Panc1 (cell line): ENCODE results near the gene TMEM51. TPM values are rescaled to one million over a fixed set of nuclear protein-coding genes. Genes with fewer than 3 reads are reported as not detected.

Experiments used
- ATAC-seq: fragments of 200-7000 bp; cut with Tn5 transposase; 2 replicates; pipeline ENCODE4 v1.9.1; 2020; ENCODE audit warnings: mild to moderate bottlenecking, moderate library complexity
- BruUV-seq: library from RNA; stranded (reverse); fragments of 400-500 nt; replicated peaks from 2 replicates; lab custom pipeline; 2021; lab: Mats Ljungman, UMichigan
- CTCF ChIA-PET: fragments of 300-600 bp; sonication (Branson Sonifier 250); formaldehyde crosslinking; loops from one replicate; lab custom pipeline; 2022; ENCODE audit warnings: antibody characterized with exemption; lab: Charles Lee
- POLR2A ChIA-PET: fragments of 300-600 bp; sonication (Branson Sonifier 250); formaldehyde crosslinking; loops from one replicate; lab custom pipeline; 2022; ENCODE audit warnings: antibody characterized with exemption; lab: Charles Lee
- DNase-seq: peaks from one replicate; pipeline ENCODE4 v3.0.0-alpha.2; 2010; ENCODE audit warnings: low read depth, low spot score
- H3K27ac ChIP-seq: 2 replicates; pipeline ENCODE4 v1.5.1; 2011; ENCODE audit warnings: mild to moderate bottlenecking, low read length, inconsistent platforms
- H3K27me3 ChIP-seq: fragments of 200-500 bp; sonication (Bioruptor generic); 2 replicates; pipeline ENCODE4 v1.6.0; 2014; ENCODE audit warnings: low read length, inconsistent platforms; ENCODE audit not compliant: control insufficient read depth, insufficient read depth
- H3K36me3 ChIP-seq: fragments of 200-500 bp; sonication (Bioruptor generic); 2 replicates; pipeline ENCODE4 v1.5.1; 2014; ENCODE audit warnings: inconsistent platforms, mild to moderate bottlenecking, low read length, moderate library complexity; ENCODE audit not compliant: control insufficient read depth, insufficient read depth
- H3K4me1 ChIP-seq: 2 replicates; pipeline ENCODE4 v1.5.1; 2011; ENCODE audit warnings: inconsistent platforms, mild to moderate bottlenecking, low read length, moderate library complexity; ENCODE audit not compliant: control insufficient read depth, insufficient read depth
- H3K4me3 ChIP-seq, 2 experiments: 2 replicates each; pipeline ENCODE4 v1.5.1; 2011 to 2012; ENCODE audit warnings: low read depth in 2 of 2, low read length in 2 of 2, mild to moderate bottlenecking in 2 of 2, inconsistent platforms in 1 of 2, moderate library complexity in 1 of 2
- H3K9me3 ChIP-seq: fragments of 200-500 bp; sonication (Bioruptor generic); 2 replicates; pipeline ENCODE4 v1.5.1; 2014; ENCODE audit warnings: low read depth, mild to moderate bottlenecking, inconsistent platforms, low read length, moderate library complexity; ENCODE audit not compliant: control insufficient read depth, insufficient read depth
- POLR2AphosphoS5 ChIP-seq: IDR thresholded peaks from 2 replicates; pipeline ENCODE4 v1.6.1; 2012; ENCODE audit warnings: mild to moderate bottlenecking, low read depth, low read length, moderate library complexity
- SIN3A ChIP-seq: IDR thresholded peaks from 2 replicates; pipeline ENCODE4 v1.6.1; 2012; ENCODE audit warnings: low read depth, mild to moderate bottlenecking, low read length, moderate library complexity, borderline replicate concordance; ENCODE audit not compliant: insufficient read depth
- TCF7L2 ChIP-seq: IDR thresholded peaks from 2 replicates; pipeline ENCODE4 v1.6.1; 2011; ENCODE audit warnings: mild to moderate bottlenecking, low read depth, low read length, inconsistent platforms
- in situ Hi-C: cut with HindIII; loops from 2 replicates; pipeline ENCODE4 v1.10.0; 2016; ENCODE audit warnings: low sequenced_read_pairs, low pct_unique_long_range_greater_than_20kb
- intact Hi-C: fragments of 100-400 bp; cut with micrococcal nuclease; formaldehyde crosslinking; loops from one replicate; pipeline ENCODE4 v1.10.0; 2022; ENCODE audit not compliant: unreplicated experiment
- total RNA-seq: library from RNA; stranded (reverse); gene quantifications from one replicate; pipeline ENCODE4 v1.2.1, GENCODE V29; 2021; ENCODE audit not compliant: unreplicated experiment
- TF ChIP-seq, protein P1 (sequence below), 2 experiments: IDR thresholded peaks; 2 replicates each; pipeline ENCODE4 v1.6.1; 2011 to 2012; ENCODE audit warnings: low read depth in 2 of 2, control low read depth in 1 of 2, low read length in 1 of 2, mild to moderate bottlenecking in 1 of 2, moderate library complexity in 1 of 2; ENCODE audit not compliant: insufficient read depth in 1 of 2
- TF ChIP-seq, protein P2 (sequence below): fragments of 450-650 bp; IDR thresholded peaks from 2 replicates; pipeline ENCODE4 v1.5.1; 2017; ENCODE audit warnings: mild to moderate bottlenecking

The TMEM51 gene
- total RNA-seq, 1 experiment from 2014 or later: 25.8 TPM

DNA sequence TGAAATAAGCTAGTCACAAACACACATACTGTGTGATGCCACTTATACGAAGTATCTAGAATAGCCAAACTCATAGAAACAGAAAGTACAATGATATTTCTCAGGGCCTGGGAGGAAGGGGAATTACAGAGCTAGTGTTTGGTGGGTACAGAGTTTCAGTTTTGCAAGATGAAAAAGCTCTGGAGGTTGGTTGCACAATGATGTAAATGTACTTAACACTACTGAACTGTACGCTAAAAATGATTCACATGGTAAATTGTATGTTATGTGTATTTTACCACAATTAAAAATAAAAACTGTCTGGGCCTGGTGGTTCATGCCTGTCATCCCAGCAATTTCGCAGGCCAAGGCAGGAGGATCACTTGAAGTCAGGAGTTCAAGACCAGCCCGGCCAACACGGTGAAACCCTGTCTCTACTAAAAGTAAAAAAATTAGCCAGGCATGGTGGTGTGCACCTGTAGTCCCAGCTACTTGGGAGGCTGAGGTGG lies 78.2 kb downstream of the TMEM51 start:
- BruUV-seq: no TSS peak
- no peak overlapping the region for H3K4me3 ChIP-seq
- H3K4me1 ChIP-seq: no peaks in the 10 kb centered on the region
- H3K36me3 ChIP-seq: no peaks in the 10 kb centered on the region
- CTCF ChIA-PET: no interaction called here
- TF ChIP-seq, protein P1, sequence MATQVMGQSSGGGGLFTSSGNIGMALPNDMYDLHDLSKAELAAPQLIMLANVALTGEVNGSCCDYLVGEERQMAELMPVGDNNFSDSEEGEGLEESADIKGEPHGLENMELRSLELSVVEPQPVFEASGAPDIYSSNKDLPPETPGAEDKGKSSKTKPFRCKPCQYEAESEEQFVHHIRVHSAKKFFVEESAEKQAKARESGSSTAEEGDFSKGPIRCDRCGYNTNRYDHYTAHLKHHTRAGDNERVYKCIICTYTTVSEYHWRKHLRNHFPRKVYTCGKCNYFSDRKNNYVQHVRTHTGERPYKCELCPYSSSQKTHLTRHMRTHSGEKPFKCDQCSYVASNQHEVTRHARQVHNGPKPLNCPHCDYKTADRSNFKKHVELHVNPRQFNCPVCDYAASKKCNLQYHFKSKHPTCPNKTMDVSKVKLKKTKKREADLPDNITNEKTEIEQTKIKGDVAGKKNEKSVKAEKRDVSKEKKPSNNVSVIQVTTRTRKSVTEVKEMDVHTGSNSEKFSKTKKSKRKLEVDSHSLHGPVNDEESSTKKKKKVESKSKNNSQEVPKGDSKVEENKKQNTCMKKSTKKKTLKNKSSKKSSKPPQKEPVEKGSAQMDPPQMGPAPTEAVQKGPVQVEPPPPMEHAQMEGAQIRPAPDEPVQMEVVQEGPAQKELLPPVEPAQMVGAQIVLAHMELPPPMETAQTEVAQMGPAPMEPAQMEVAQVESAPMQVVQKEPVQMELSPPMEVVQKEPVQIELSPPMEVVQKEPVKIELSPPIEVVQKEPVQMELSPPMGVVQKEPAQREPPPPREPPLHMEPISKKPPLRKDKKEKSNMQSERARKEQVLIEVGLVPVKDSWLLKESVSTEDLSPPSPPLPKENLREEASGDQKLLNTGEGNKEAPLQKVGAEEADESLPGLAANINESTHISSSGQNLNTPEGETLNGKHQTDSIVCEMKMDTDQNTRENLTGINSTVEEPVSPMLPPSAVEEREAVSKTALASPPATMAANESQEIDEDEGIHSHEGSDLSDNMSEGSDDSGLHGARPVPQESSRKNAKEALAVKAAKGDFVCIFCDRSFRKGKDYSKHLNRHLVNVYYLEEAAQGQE (IDR thresholded peaks at IDR 0.05; ENCODE audit: insufficient read depth in 1 of 2, low read depth in 2 of 2, low read length in 1 of 2): no peak
- TF ChIP-seq POLR2AphosphoS5 (no peak), SIN3A (no peak), TCF7L2 (no peak)
- TF ChIP-seq, protein P2, sequence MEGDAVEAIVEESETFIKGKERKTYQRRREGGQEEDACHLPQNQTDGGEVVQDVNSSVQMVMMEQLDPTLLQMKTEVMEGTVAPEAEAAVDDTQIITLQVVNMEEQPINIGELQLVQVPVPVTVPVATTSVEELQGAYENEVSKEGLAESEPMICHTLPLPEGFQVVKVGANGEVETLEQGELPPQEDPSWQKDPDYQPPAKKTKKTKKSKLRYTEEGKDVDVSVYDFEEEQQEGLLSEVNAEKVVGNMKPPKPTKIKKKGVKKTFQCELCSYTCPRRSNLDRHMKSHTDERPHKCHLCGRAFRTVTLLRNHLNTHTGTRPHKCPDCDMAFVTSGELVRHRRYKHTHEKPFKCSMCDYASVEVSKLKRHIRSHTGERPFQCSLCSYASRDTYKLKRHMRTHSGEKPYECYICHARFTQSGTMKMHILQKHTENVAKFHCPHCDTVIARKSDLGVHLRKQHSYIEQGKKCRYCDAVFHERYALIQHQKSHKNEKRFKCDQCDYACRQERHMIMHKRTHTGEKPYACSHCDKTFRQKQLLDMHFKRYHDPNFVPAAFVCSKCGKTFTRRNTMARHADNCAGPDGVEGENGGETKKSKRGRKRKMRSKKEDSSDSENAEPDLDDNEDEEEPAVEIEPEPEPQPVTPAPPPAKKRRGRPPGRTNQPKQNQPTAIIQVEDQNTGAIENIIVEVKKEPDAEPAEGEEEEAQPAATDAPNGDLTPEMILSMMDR: no peak
- POLR2A ChIA-PET: no interaction called here
- in situ Hi-C loops: no loop called here
- no peak overlapping the region for H3K27ac ChIP-seq
- H3K9me3 ChIP-seq: no peaks in the 10 kb centered on the region
- DNase-seq (no peak), ATAC-seq (no peak)
- H3K27me3 ChIP-seq: no peaks in the 10 kb centered on the region
- intact Hi-C loops: no loop called here

- H3K4me3 ChIP-seq: no peak overlapping the region
- H3K27me3 ChIP-seq: no peaks in the 10 kb centered on the region
- DNase-seq (no peak), ATAC-seq (no peak)
- CTCF ChIA-PET: no interaction called here
- POLR2A ChIA-PET: interaction anchor here (0.6 kb wide), 1 partner anchor 13 kb away, joined by 3 read pairs; no protein-coding TSS in a partner anchor
- H3K4me1 ChIP-seq: no peaks in the 10 kb centered on the region
- TF ChIP-seq SIN3A (no peak), TCF7L2 (no peak), POLR2AphosphoS5 (no peak)
- TF ChIP-seq, protein P2: no peak
- TF ChIP-seq, protein P1 (IDR thresholded peaks at IDR 0.05; ENCODE audit: insufficient read depth in 1 of 2, low read depth in 2 of 2, low read length in 1 of 2): no peak
- H3K36me3 ChIP-seq: no peaks in the 10 kb centered on the region
- intact Hi-C loops (no loop called here), in situ Hi-C loops (no loop called here)
- H3K27ac ChIP-seq: no peak overlapping the region
- no TSS peak for BruUV-seq
- no peaks in the 10 kb centered on the region for H3K9me3 ChIP-seq
Measured at GRCh38 chr1:15233689-15234088, 80.1 kb downstream of the TMEM51 start.
